Muscle of leg (tissue), 16 donors: Measurements from ENCODE around the gene DECR2. TPM values are rescaled to one million over a fixed set of nuclear protein-coding genes. Genes with fewer than 3 reads are reported as not detected.

Experiments used
- DNase-seq: peaks from one replicate; pipeline ENCODE4 v3.0.0; 2013
- H3K27ac ChIP-seq: one replicate; pipeline ENCODE4 v1.5.1; 2013; ENCODE audit warnings: mild to moderate bottlenecking, low read length, control low read depth
- H3K27me3 ChIP-seq: one replicate; pipeline ENCODE4 v1.6.1; 2013; ENCODE audit warnings: low read length; ENCODE audit not compliant: control insufficient read depth, insufficient read depth
- H3K36me3 ChIP-seq: one replicate; pipeline ENCODE4 v1.6.1; 2013; ENCODE audit warnings: low read length; ENCODE audit not compliant: control insufficient read depth, insufficient read depth
- H3K4me1 ChIP-seq: one replicate; pipeline ENCODE4 v1.6.1; 2013; ENCODE audit warnings: low read length; ENCODE audit not compliant: control insufficient read depth, insufficient read depth
- H3K4me3 ChIP-seq: one replicate; pipeline ENCODE4 v1.5.1; 2013; ENCODE audit warnings: low read length, control low read depth
- H3K9me3 ChIP-seq: replicated peaks from 2 replicates; pipeline ENCODE4 v1.6.1; 2013; ENCODE audit warnings: low read depth, low read length; ENCODE audit not compliant: control insufficient read depth
- WGBS: methylation state at CpG from one replicate; pipeline ENCODE4 v1.1.5; 2013; ENCODE audit warnings: missing lambda C conversion rate; ENCODE audit not compliant: insufficient coverage; 5-methylcytosine and 5-hydroxymethylcytosine counted together
- long read RNA-seq, 11 donors: transcript quantifications; one replicate each; lab custom pipeline, GENCODE V29; 2026
- polyA plus RNA-seq, 8 donors: library from polyadenylated mRNA; unstranded; fragments of 120-200 nt; gene quantifications; one replicate each; pipeline versions ENCODE4 v1.2.1 to v1.2.3, GENCODE V29; 2013; ENCODE audit warnings: inconsistent platforms in 1 of 8, low replicate concordance in 1 of 8; ENCODE audit not compliant: insufficient read length in 8 of 8, insufficient read depth in 1 of 8
- total RNA-seq: library from RNA; stranded (reverse); fragments of 120-200 nt; gene quantifications from one replicate; pipeline ENCODE4 v1.2.4, GENCODE V29; 2013

The DECR2 gene
- 8.4 TPM for total RNA-seq
- polyA plus RNA-seq = 10 to 100 TPM in 7 of 8 donors, 1 to 10 TPM in 1; 8.8 to 20.6 (median 13.4) TPM
- long read RNA-seq, donor 1, partial matches to known transcripts = 0 of 1 reads
- long read RNA-seq, donor 1, other reads (novel, unspliced or antisense) = 0 of 1 reads
- long read RNA-seq, donor 2, partial matches to known transcripts = 0 of 1 reads
- long read RNA-seq, donor 2, other reads (novel, unspliced or antisense) = 0 of 1 reads
- long read RNA-seq, donor 3, transcript DECR2-201 (9 exons, 1,615 nt) = major isoform, 7 of 7 reads
- long read RNA-seq, donor 3, partial matches to known transcripts = 0 of 7 reads
- long read RNA-seq, donor 3, other reads (novel, unspliced or antisense) = 0 of 7 reads
- long read RNA-seq, donor 4, transcript DECR2-201 (9 exons, 1,615 nt) = major isoform, 5 of 5 reads
- long read RNA-seq, donor 4, partial matches to known transcripts = 0 of 5 reads
- long read RNA-seq, donor 4, other reads (novel, unspliced or antisense) = 0 of 5 reads
- long read RNA-seq, donor 5, transcript DECR2-201 (9 exons, 1,615 nt) = major isoform, 9 of 15 reads
- long read RNA-seq, donor 5, partial matches to known transcripts = 6 of 15 reads
- long read RNA-seq, donor 5, other reads (novel, unspliced or antisense) = 0 of 15 reads
- long read RNA-seq, donor 6, transcript DECR2-201 (9 exons, 1,615 nt) = major isoform, 6 of 14 reads
- long read RNA-seq, donor 6, partial matches to known transcripts = 8 of 14 reads
- long read RNA-seq, donor 6, other reads (novel, unspliced or antisense) = 0 of 14 reads
- long read RNA-seq, donor 7, transcript DECR2-201 (9 exons, 1,615 nt) = major isoform, 5 of 14 reads
- long read RNA-seq, donor 7, partial matches to known transcripts = 9 of 14 reads
- long read RNA-seq, donor 7, other reads (novel, unspliced or antisense) = 0 of 14 reads
- long read RNA-seq, donor 8 = 0 reads
- long read RNA-seq, donor 9, partial matches to known transcripts = 0 of 3 reads
- long read RNA-seq, donor 9, other reads (novel, unspliced or antisense) = 0 of 3 reads
- long read RNA-seq, donor 10 = 0 reads
- long read RNA-seq, donor 11, partial matches to known transcripts = 0 of 4 reads
- long read RNA-seq, donor 11, other reads (novel, unspliced or antisense) = 0 of 4 reads

GRCh38 chr16:401468-402348 lies at the start of gene DECR2:
DECR2 (plus strand) TSS chr16:401885; CDS start chr16:401964, 79 bp downstream.
- peak within 1 kb of the TSS; percentile 94 for H3K4me3 ChIP-seq
- H3K36me3 ChIP-seq = peaks cover 15% of the 10 kb centered on the region
- peak within 1 kb of the TSS; percentile 88 for H3K27ac ChIP-seq
- H3K9me3 ChIP-seq = no peaks in the 10 kb centered on the region
- 0% methylated on average over 69 of the region's 91 CpGs for WGBS
- H3K27me3 ChIP-seq = no peaks in the 10 kb centered on the region
- peak; percentile 96 for DNase-seq
- peaks cover 23% of the 10 kb centered on the region for H3K4me1 ChIP-seq

GRCh38 chr16:352547-353403 lies 48.9 kb upstream of the DECR2 start, which contains the start of gene AXIN1:
AXIN1 (minus strand) TSS chr16:352723; CDS start chr16:347025, 5,698 bp downstream.
- peaks cover 18% of the 10 kb centered on the region for H3K36me3 ChIP-seq
- peaks cover 12% of the 10 kb centered on the region for H3K4me1 ChIP-seq
- peak; percentile 94 for DNase-seq
- peak within 1 kb of the TSS; percentile 62 for H3K4me3 ChIP-seq
- under 1% methylated on average over 90 of the region's 113 CpGs for WGBS
- no peaks in the 10 kb centered on the region for H3K9me3 ChIP-seq
- no peaks in the 10 kb centered on the region for H3K27me3 ChIP-seq
- peak within 1 kb of the TSS; percentile 20 for H3K27ac ChIP-seq

- Histone ChIP-seq H3K4me3 (peak overlapping the region; percentile 33), H3K4me1 (peaks cover 12% of the 10 kb centered on the region), H3K9me3 (no peaks in the 10 kb centered on the region), H3K27me3 (no peaks in the 10 kb centered on the region), H3K27ac (peak overlapping the region; percentile 20), H3K36me3 (peaks cover 16% of the 10 kb centered on the region)
- WGBS = 53% methylated on average over 24 of the region's 25 CpGs
- DNase-seq = no peak
These were observed 48.0 kb upstream of the DECR2 start for GRCh38 chr16:353404-354290.

GRCh38 chr16:354291-354881 lies 47.3 kb upstream of the DECR2 start:
- Histone ChIP-seq H3K27ac (no peak overlapping the region), H3K9me3 (no peaks in the 10 kb centered on the region), H3K4me1 (peaks cover 12% of the 10 kb centered on the region), H3K4me3 (no peak overlapping the region), H3K36me3 (peaks cover 12% of the 10 kb centered on the region), H3K27me3 (no peaks in the 10 kb centered on the region)
- no peak for DNase-seq
- 79% methylated on average over 10 of the region's 12 CpGs for WGBS

GRCh38 chr16:354971-355461 lies 46.7 kb upstream of the DECR2 start:
- 70% methylated on average over 10 of the region's 10 CpGs for WGBS
- no peak for DNase-seq
- H3K4me1 ChIP-seq = peaks cover 12% of the 10 kb centered on the region
- no peaks in the 10 kb centered on the region for H3K27me3 ChIP-seq
- H3K27ac ChIP-seq = no peak overlapping the region
- H3K9me3 ChIP-seq = no peaks in the 10 kb centered on the region
- peaks cover 6% of the 10 kb centered on the region for H3K36me3 ChIP-seq
- H3K4me3 ChIP-seq = no peak overlapping the region

GRCh38 chr16:356741-357140 lies 44.9 kb upstream of the DECR2 start:
- H3K27ac ChIP-seq = no peak overlapping the region
- H3K4me1 ChIP-seq = peaks cover 4% of the 10 kb centered on the region
- H3K36me3 ChIP-seq = no peaks in the 10 kb centered on the region
- 43% methylated on average over 6 of the region's 12 CpGs for WGBS
- no peak overlapping the region for H3K4me3 ChIP-seq
- H3K27me3 ChIP-seq = no peaks in the 10 kb centered on the region
- DNase-seq = no peak
- no peaks in the 10 kb centered on the region for H3K9me3 ChIP-seq

GRCh38 chr16:359067-359763 lies 42.5 kb upstream of the DECR2 start:
- 54% methylated on average over 16 of the region's 19 CpGs for WGBS
- no peaks in the 10 kb centered on the region for H3K36me3 ChIP-seq

More at GRCh38 chr16:359067-359763, 42.5 kb upstream of the DECR2 start:
- peaks cover 5% of the 10 kb centered on the region for H3K27me3 ChIP-seq
- H3K4me1 ChIP-seq = no peaks in the 10 kb centered on the region
- H3K9me3 ChIP-seq = no peaks in the 10 kb centered on the region
- H3K4me3 ChIP-seq = no peak overlapping the region
- DNase-seq = no peak
- H3K27ac ChIP-seq = no peak overlapping the region
